HEK293T (cell line): Measurements from ENCODE around the gene MFAP4.

Source experiments
- BHLHE40 ChIP-seq: fragments of 450-650 bp; IDR thresholded peaks from 2 replicates; pipeline ENCODE4 v1.6.1; 2016; ENCODE audit warnings: mild to moderate bottlenecking, moderate library complexity, borderline replicate concordance
- FOXK2 ChIP-seq: fragments of 450-650 bp; IDR thresholded peaks from 2 replicates; pipeline ENCODE4 v1.6.1; 2016; ENCODE audit warnings: mild to moderate bottlenecking
- FOXM1 ChIP-seq: fragments of 450-650 bp; IDR thresholded peaks from 2 replicates; pipeline ENCODE4 v1.6.1; 2017; ENCODE audit warnings: mild to moderate bottlenecking, borderline replicate concordance
- HDGF ChIP-seq: fragments of 450-650 bp; IDR thresholded peaks from 2 replicates; pipeline ENCODE4 v1.6.1; 2017; ENCODE audit warnings: antibody characterized with exemption, borderline replicate concordance
- SP1 ChIP-seq: fragments of 450-650 bp; IDR thresholded peaks from 2 replicates; pipeline ENCODE4 v1.6.1; 2017
- SUZ12 ChIP-seq: fragments of 450-650 bp; IDR thresholded peaks from 2 replicates; pipeline ENCODE4 v1.6.1; 2016; ENCODE audit warnings: mild to moderate bottlenecking
- TARDBP ChIP-seq: fragments of 450-650 bp; IDR thresholded peaks from 2 replicates; pipeline ENCODE4 v1.6.1; 2016
- ZNF384 ChIP-seq: fragments of 450-650 bp; IDR thresholded peaks from 2 replicates; pipeline ENCODE4 v1.6.1; 2016

DNA sequence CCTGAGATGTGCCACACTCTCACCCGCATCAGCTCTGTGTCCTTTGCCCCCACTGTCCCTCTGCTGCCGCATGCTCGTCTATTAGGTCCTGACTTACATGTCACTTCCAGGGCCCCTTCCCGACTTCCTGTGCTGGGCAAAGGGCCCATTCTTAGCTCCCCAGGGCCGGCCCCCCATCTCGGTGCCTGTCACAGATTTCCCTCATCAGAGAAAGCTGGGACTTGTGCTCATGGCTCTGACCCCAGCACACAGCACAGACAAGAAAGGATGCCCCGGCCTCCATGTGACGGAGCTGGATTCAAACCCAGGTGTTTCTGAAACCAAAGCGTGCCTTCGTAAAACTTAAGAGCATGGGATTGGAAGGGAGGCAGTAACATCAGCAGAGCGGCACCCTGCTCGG lies 14.6 kb downstream of the MFAP4 start:
- TF ChIP-seq TARDBP: no peak
- no peak for TF ChIP-seq FOXM1
- TF ChIP-seq HDGF: no peak
- TF ChIP-seq SUZ12: no peak
- TF ChIP-seq BHLHE40: no peak
- TF ChIP-seq SP1: no peak
- no peak for TF ChIP-seq FOXK2
- no peak for TF ChIP-seq ZNF384
